Measurements from ENCODE around the gene PSD4. TPM values are rescaled to one million over a fixed set of nuclear protein-coding genes. Genes with fewer than 3 reads are reported as not detected.

PSD4 gene
- total and polyA plus RNA-seq, 2 of the 8 experiments (the other 6 are each of a cell fraction or from before 2014, with no cell fraction given), result 0.53 to 1.2 TPM

GRCh38 chr2:113237604-113238160 lies 63.9 kb downstream of the PSD4 start:
- no peaks in the 10 kb centered on the region for H3K79me1 ChIP-seq (ENCODE audit: low read depth, low read length)
- no peak overlapping the region for H2BK12ac ChIP-seq (ENCODE audit: low read depth, low read length)
- no peak overlapping the region for H3K23ac ChIP-seq (ENCODE audit: insufficient read length)
- no peak overlapping the region for H4K91ac ChIP-seq (replicated peaks; ENCODE audit: insufficient read length, low read length)
- ChIA-PET POLR2A (ENCODE audit: partially characterized antibody) (interaction anchor here (1.0 to 1.2 kb wide), 2 partner anchors 23 to 33 kb away, joined by 4 to 5 read pairs; no protein-coding TSS in a partner anchor), CTCF (ENCODE audit: partially characterized antibody) (interaction anchor here (0.6 to 5.5 kb wide), 4 partner anchors 10 to 79 kb away, joined by 4 to 37 read pairs (median 8); no protein-coding TSS in a partner anchor)
- no peak overlapping the region for H2AFZ ChIP-seq (ENCODE audit: low read length)
- no peak overlapping the region for H4K5ac ChIP-seq (ENCODE audit: insufficient read length, low read depth, low read length)
- no peak overlapping the region for H2AK5ac ChIP-seq (ENCODE audit: low read depth, low read length)
- peaks cover 0 to 5% of the 10 kb centered on the region in 2 experiments; a peak in 1 of 4 replicates for H3K9me3 ChIP-seq (ENCODE audit: insufficient read depth in 2 of 2, low read depth in 1 of 2, low read length in 1 of 2)
- WGBS, 2 experiments (ENCODE audit: extremely low coverage in 1 of 2, insufficient coverage in 1 of 2, insufficient read length in 1 of 2, insufficient replicate concordance in 2 of 2, low coverage in 1 of 2, low lambda C conversion rate in 2 of 2, missing lambda C conversion rate in 1 of 2), result 90% methylated on average over 6 of the region's 9 CpGs; no CpG with 5 or more reads in 1 of the 2 experiments
- FAIRE-seq (no peak), DNase-seq (ENCODE audit: low read depth in 1 of 2, low spot score in 2 of 2) (no peak)
- H3K79me2 ChIP-seq (ENCODE audit: control insufficient read depth in 1 of 2, insufficient read depth in 2 of 2, low read length in 2 of 2), result no peaks in the 10 kb centered on the region
- H2BK20ac ChIP-seq (ENCODE audit: low read length), result no peak overlapping the region
- no peak overlapping the region for H3K4ac ChIP-seq (replicated peaks; ENCODE audit: insufficient read length, low read depth, low read length)
- H2BK5ac ChIP-seq (ENCODE audit: low read depth, low read length), result no peak overlapping the region
- H4K8ac ChIP-seq (ENCODE audit: extremely low read depth, insufficient read depth, low read length), result no peak overlapping the region
- H3K27me3 ChIP-seq (replicated peaks in 1 of 4; ENCODE audit: control insufficient read depth in 3 of 4, extremely low read depth in 1 of 4, insufficient read depth in 3 of 4, low read length in 3 of 4), result no peaks in the 10 kb centered on the region
- H3K4me2 ChIP-seq (ENCODE audit: insufficient read depth in 1 of 2, low read depth in 2 of 2, low read length in 2 of 2), result no peak overlapping the region
- H3K56ac ChIP-seq (replicated peaks; ENCODE audit: insufficient read length, low read depth, low read length), result no peak overlapping the region
- H3K36me3 ChIP-seq (ENCODE audit: control insufficient read depth in 2 of 4, insufficient read depth in 4 of 4, low read length in 3 of 4), result no peaks in the 10 kb centered on the region
- H3K4me1 ChIP-seq (replicated peaks in 1 of 4; ENCODE audit: control insufficient read depth in 3 of 4, insufficient read depth in 4 of 4, low read length in 3 of 4), result no peaks in the 10 kb centered on the region
- no peak for TF ChIP-seq JUN (IDR thresholded peaks at IDR 0.05; ENCODE audit: low read depth, low read length)
- no peak for TF ChIP-seq RBBP5 (IDR thresholded peaks at IDR 0.05; ENCODE audit: borderline replicate concordance, low read depth, low read length)
- TF ChIP-seq KDM5A (IDR thresholded peaks at IDR 0.05; ENCODE audit: low read length), result no peak
- H2BK120ac ChIP-seq (replicated peaks; ENCODE audit: low read depth, low read length), result no peak overlapping the region
- no peak overlapping the region for H3K14ac ChIP-seq (ENCODE audit: insufficient read length)
- no peaks in the 10 kb centered on the region for H4K20me1 ChIP-seq (replicated peaks in 1 of 2; ENCODE audit: control insufficient read depth in 1 of 2, insufficient read depth in 2 of 2, low read length in 2 of 2)
- no peak overlapping the region for H3K9ac ChIP-seq (replicated peaks in 1 of 4; ENCODE audit: extremely low read depth in 1 of 4, low read depth in 3 of 4, low read length in 3 of 4)
- H3K18ac ChIP-seq (ENCODE audit: extremely low read depth, low read length), result no peak overlapping the region
- no peak overlapping the region for H3K27ac ChIP-seq (ENCODE audit: low read depth, low read length)
- H3K23me2 ChIP-seq (ENCODE audit: low read depth, low read length), result no peaks in the 10 kb centered on the region
- H2BK15ac ChIP-seq (ENCODE audit: low read length), result no peak overlapping the region
- no peak overlapping the region for H3K4me3 ChIP-seq (ENCODE audit: extremely low read depth in 1 of 4, insufficient read depth in 2 of 4, low read depth in 3 of 4, low read length in 4 of 4)
